GM18907 (cell line): ENCODE results near the gene DOP1A.
A peak's percentile ranks its signal among the peaks of the same experiment; 100 is the strongest.

ENCODE experiments used
- ATAC-seq: cut with Tn5 transposase; IDR thresholded peaks from one replicate; pipeline ENCODE4 v1.9.1; 2021; ENCODE audit warnings: mild to moderate bottlenecking, moderate library complexity; ENCODE audit not compliant: unreplicated experiment

DOP1A gene, protein sequence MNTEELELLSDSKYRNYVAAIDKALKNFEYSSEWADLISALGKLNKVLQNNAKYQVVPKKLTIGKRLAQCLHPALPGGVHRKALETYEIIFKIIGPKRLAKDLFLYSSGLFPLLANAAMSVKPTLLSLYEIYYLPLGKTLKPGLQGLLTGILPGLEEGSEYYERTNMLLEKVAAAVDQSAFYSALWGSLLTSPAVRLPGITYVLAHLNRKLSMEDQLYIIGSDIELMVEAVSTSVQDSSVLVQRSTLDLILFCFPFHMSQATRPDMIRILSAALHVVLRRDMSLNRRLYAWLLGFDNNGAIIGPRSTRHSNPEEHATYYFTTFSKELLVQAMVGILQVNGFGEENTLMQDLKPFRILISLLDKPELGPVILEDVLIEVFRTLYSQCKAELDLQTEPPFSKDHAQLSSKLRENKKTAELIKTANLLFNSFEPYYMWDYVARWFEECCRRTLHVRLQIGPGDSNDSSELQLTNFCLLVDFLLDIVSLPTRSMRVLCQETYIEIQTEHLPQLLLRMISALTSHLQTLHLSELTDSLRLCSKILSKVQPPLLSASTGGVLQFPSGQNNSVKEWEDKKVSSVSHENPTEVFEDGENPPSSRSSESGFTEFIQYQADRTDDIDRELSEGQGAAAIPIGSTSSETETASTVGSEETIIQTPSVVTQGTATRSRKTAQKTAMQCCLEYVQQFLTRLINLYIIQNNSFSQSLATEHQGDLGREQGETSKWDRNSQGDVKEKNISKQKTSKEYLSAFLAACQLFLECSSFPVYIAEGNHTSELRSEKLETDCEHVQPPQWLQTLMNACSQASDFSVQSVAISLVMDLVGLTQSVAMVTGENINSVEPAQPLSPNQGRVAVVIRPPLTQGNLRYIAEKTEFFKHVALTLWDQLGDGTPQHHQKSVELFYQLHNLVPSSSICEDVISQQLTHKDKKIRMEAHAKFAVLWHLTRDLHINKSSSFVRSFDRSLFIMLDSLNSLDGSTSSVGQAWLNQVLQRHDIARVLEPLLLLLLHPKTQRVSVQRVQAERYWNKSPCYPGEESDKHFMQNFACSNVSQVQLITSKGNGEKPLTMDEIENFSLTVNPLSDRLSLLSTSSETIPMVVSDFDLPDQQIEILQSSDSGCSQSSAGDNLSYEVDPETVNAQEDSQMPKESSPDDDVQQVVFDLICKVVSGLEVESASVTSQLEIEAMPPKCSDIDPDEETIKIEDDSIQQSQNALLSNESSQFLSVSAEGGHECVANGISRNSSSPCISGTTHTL (N-terminal part only)

DNA sequence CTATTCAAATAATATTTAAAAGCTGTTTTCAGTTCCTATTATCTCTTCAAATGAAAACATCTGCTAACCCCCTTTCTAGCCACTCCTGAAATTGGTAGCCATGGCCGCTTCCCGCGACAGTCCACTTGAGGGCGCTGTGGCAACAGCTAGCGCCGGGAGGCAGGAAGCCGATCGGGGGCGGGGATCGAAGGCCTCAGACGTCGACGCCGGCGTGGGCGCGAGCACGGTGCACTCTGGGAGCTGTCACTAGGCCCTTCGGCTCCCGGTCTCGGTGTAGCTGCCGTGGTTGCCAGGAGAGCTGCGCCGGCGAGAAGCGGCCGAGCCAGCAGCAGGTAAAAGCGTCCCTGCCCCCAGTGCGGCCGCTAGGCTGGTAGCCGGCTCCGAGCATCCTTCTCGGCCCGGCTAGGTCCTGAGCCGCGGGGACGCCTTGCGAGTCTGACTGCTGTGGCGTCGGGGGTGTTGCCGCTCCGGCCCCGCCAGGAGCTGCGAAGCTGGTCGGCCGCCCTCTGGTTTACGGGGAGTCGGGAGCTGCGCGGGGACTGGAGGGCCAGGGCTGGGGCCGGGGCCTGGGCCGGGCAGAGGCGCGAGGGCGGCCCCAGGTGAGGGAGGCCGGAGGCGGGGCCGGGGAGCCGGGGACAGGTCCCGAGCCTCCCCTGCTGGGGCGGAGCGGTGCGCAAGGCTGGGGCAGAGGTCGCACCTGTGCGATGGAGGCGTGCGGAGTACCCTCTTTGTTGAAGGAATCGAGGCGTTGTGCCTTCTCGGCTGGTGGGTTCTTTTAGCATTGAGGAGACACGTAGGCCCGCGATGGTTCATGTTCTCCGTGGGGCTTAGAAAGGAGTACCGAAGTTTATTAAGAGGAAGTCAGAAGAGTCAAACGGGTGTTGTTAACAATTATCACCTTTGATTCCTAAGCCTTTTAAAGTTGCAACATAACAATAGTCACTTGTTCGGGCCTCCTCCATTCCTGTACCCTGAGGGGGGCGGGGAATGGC lies at the start of gene DOP1A:
Gene DOP1A, plus strand, starts transcription at position 224 of the 992 bp plus-strand sequence. CDS start 29,307 bp downstream, outside the sequence.
- ATAC-seq: peak; percentile 90

DNA sequence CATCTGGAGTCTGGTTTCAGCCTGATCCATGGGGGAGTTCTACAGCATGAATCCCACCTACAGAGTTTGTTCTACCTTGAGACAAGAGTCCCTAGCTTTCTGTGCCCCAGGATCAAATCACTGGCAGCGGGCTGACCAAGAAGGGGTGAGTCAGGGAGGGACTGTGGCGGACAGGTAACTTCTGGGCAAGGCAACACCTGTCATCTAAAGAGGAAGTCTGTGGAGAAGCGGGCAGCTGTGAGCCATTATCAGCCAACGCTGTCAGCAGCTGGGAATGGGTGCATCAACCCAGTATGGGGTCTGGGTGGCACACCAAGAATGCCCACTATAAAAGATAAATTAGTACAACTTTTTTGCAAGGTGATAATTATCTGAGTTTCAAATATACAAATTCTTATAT lies 47.7 kb upstream of the DOP1A start:
- no peak for ATAC-seq

DNA sequence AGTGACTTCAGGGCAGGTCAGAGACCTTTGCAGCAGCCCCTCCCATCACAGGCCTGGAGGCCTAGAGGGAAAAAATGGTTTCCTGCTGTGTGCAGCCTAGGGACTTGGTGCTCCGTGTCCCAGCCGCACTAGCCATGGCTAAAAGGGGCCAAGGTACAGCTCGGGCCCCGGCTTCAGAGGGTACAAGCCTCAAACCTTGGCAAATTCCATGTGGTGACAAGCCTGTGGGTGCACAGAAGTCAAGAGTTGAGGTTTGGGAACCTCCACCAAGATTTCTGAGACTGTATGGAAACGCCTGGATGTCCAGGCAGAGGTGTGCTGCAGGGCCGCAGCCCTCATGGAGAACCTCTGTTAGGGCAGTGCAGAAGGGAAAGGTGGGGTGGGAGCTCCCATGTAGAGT lies 35.8 kb upstream of the DOP1A start:
- ATAC-seq: no peak

DNA sequence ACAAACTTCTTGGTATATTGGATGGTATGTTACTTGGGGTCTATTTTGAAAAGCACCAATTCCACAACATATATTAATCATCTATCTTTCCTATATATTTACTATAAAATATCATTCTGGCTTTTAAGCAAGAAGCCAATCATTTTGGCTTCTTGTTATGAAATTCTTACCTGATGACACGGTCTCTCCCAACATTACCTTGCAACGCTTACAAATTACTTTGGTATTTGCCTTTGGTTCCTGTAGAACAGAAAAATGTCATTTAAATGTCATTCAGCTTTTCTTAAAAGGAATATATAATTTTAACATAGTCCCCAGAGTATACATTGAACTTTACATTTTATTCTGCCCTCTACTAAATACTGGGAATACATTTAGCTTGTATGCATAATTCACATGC lies 29.2 kb upstream of the DOP1A start:
- no peak for ATAC-seq

DNA sequence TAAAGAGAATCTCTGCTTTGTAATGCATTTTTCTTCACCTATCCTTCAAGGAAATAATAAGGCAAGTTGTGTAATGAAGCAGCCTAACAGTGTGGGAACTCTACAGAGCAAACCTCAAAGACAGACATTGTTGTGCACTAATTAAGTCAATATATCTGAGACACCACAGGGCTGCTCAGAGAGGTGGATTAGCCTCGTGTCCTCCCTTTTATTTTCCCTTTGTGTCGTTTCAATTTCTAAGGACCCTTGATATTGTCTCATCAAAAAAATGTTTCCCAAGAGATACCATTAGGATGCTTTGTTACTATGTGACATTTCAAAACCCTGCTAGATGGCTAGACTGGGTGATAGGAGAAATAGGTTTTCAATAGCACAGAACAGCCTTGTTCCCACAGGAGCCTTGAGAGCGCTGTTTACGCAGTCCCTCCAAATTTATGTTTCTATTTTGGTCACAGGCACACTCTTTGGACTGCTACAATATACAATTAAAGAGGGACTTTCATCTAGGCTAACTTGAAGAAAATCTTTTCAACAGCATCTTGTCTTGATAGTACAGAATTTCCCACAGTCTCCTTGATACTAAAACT lies 24.9 kb upstream of the DOP1A start:
- no peak for ATAC-seq

DNA sequence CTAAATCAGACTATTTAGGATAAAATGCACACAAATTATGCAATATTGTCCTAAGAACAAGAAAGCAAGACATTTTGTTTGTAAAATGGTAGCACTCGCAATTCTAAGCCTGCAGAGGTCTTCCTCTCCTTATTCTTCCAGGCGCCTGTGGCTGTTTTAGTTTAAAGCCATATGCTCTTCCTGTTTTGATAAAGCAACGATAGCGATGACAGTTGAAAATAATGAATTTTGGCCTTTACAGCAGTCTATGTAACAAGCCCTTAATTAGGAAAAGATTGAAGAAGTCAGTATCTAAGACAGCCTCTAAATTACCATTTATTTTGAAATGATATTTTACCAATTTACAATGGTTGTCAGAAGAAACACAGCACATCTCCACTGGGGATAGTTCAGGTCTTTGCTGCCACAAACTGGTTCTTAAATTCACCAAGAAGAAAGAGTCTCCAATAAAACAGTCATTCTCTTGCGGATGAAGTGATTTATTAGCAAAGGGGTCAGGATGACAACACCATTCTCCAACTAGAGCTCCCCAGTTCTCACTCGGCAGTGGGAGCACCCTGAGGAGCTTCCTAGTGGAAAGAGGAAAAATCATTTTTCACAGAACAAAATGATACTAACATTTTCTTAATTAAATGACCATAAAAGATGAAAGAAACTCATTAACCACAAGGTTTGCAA lies 23.2 kb upstream of the DOP1A start:
- no peak for ATAC-seq

DNA sequence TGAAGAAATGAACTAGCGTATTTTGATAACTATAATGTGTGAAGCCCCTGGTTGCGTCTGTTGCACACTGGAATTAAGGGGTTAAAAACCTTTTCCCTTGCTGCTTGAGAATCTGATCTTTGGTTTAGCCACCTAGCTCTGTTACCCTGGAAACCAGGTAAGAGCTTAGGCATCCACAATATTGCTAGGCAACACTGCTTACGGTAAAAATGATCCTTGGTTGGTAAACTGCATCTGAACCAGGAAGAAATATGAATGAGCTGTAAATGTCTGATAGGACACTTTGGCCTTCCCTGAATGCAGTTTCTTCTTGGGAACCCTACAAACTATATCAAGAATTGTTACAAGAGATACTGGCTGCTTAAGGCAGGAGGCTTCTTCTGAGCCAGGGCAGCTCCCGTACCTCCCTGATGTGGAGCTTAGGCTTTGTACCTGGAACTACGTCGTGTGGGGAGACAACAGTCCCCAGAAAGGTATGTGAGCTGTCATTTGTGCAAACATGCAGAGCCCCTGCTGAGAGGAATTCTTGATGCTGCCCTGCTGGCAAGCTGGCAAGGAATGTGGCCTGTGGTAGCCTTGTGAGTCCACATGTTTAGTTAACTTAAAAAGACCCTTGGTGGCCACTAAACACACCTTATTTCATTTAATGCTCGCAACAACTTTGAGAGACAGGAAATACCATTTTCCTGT lies 20.3 kb upstream of the DOP1A start:
- ATAC-seq: no peak

DNA sequence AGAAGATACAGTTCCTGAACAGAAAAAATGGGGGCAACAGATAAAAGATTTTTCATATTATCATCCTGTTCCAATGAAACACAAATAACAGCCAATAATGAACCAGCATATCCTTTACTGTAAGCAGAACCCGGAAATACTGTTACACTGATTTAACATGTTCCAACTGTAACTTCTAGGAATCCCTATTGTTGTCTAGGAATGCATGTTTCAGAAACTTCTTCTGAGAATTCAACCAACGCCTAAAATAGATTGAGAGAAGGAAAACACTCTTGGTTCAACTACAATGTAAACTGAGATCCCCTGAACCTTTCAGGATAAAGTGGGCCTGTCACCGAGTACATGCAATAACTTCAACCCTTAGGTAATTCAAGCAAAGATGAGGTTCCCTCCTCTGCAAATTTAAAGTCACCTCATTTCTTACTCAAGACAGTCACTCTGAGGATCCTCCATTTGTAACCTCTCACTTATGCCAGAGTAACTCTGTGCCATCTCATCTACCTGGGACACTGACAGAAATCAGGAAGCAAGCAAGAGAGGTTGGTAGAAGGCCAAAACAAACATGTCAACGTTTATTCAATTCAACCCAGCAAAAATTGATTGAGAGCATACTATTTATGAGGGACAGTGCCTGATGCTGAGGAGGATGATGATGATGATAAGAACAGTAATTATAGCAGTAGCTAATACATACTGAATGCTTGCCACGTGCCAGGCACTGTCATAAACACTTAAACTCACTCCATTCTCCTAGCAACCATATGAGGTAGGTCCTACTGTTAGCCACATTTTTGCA lies 15.9 kb upstream of the DOP1A start:
- ATAC-seq: no peak

DNA sequence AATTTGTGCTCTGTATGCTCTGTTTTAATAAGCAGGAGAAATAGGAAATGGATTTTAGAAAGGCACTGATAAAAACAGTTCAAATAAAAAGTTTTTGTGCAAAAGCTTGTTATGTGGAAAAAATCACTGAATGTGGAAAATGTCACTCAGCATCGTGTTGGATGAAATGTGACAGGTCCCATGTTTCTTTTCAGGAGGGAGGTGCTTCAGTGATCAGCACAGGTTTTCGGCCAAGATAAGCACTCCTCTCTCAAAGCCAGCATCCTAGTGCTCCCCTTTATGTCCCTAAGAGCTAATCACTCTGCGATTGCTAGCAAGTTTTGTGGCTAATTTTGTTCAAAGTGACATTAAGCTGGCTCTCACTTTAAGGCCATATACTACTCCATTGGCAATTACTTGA lies 13.8 kb upstream of the DOP1A start:
- ATAC-seq: no peak

DNA sequence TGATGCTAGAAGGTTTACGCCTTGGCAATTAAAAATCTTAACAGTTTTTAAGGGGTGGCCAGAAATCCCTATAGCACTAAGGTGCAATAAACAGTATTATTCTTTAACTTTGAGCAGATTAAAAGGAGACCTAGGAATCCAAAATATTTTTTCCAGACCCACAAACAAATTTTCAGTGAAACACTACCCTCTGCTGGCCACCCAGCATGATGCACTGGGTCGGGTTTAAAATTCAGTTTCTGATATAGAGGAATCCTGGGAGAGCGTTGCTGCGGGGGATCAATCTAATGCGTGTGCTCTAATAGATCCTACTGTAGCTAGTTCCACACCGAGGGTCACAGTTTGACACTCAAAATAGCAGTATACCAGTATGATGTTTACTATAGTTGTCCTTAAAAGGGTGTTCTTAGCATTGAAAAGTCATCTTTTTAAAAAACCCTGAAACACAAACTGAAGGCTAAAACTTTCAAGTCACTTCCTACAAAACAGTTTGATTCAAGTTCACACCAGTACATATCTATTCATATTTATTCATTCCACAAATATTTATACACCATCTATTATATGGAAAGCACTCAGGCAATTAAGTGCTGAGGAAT lies 12.0 kb upstream of the DOP1A start:
- ATAC-seq: peak; percentile 54

DNA sequence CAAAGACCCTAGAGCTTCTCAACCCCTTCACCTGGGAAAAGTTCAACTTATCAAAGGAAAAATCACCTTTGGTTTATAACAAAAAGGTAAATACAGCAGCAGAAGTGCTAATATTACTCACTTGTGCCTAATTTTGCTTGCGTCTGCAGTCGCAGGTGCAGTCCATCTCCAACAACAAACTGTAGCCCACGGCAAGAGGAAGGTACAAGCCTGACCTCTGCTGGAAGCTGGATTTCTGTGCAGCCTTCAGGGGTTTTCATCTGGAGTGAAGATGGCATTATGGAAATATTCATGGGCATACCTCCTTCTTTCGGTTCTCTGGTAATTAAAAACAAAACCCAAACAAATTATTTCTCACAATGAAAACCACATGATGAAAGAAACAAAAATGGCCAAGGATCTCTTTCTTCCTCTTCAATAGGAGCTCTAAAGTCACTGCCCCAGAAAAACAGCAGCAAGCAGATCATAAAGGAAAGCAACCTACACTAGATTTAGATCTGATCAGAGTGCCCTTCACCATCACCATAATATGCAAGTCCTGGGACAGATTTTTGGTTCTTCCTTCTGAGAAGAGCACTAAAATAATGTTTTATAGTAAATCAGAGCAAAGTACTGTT lies 9.7 kb upstream of the DOP1A start:
- peak; percentile 86 for ATAC-seq

DNA sequence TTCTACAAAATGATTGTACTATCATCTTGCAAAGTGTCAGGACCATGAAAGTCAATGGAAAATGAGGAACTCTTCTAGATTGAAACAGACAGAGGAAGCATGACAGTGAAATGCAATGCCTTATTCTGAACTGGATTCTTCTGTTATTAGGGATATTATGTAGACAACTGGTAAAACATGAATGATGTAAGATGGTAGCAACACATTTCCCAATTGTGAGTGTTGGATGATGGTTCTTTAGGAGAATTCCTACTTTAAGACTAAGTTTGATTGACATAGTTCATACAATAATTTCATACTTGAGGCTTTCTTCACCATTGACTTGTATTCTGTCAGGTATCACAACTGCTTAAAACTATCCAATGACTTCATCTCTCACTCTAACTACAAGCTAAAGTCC lies 6.3 kb upstream of the DOP1A start:
- no peak for ATAC-seq

DNA sequence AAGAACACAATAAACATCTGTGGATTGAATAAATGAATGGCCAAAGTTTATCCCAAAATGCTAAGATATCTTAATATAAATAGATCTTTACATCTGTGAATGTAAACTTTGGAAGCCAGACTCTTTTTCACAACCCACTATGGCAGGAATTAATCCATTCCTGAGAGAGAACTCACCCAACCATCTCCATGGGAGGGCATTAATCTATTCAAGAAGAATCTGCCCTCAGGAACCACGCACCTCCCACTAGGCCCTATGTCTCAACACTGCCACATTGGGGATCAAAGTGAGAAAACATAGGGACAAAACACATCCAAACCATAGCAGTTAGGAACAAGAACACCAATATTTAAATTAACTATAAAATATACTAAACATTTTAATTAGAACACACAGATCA lies 5.2 kb upstream of the DOP1A start:
- no peak for ATAC-seq

DNA sequence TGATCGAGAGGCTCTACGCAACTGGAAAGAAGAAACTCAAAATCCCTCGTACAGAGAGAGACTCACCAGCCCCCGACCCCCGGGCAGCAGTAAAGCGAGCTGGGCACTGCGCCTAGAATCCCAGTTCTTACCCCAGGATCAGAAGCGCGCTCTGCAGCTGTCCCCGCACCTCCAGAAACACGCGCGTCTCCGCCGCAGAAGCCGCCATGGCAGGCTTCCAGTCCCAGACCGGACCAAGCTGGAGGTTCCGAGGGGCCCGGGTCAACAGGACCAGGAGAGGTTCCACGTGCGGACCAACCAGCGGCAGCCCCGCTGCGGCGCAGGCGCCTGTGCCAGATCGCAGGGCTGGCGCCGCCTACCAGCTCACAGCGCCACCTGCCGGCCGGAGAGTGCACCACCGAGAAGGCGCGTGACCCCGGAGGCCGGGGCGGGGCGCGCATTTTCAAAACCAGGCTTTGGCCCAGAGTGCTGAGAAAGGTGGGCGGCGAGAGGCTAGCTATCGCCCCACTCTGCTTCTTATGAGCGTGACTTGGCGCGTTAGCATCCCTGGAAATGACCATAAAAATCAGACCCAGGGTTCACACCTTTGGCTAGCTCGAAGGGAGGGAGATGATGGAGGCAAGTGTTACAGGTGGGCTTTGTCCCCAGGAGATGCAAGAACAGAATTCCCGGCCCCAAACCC lies 1.8 kb upstream of the DOP1A start, which contains the start of gene UBE3D:
Gene UBE3D, minus strand, starts transcription at position 331 of the 682 bp plus-strand sequence. Its CDS starts 123 bp downstream, at position 208.
- ATAC-seq: peak; percentile 70

DNA sequence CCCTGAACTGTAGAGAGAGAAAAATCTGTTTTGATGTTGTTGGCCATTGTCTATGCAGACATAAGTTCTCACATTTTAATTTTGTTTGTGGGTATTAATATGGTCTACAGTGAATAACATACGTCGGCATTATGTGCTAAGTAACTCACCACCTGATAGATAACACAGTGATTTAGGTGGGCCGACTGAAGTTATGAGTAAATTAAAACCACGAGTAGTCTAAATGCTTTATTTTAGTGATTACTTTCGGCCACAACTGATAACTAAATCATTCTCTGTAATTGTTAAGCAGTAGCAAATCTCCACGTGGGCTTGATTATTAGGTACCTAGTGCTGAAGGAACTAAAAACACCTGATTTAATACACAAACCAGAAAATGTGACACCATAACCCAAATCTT lies 1.1 kb downstream of the DOP1A start:
- ATAC-seq: no peak

DNA sequence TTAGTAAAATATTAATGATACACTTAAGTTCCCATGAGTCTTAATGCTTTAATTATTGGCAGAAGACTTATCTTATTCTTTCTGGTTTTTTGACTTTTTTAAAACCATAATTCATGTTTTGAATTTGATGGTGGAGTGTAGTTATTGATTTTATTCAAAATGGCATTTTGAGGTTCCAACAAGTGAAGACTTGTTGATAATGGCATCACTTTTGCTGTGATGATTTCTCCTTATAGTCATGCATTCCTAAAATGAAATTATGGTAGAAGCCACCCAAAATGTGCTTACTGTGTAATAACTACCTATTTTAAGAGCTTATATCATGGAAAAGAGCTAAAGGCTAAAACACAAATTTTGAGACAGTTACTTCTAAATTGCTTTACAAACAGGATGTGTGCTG lies 2.2 kb downstream of the DOP1A start:
- ATAC-seq: no peak
